ENCODE data around the gene NBR1. TPM values are rescaled to one million over a fixed set of nuclear protein-coding genes. Genes with fewer than 3 reads are reported as not detected.
"Not testable (repeated sequence)": the region's sequence is repeated elsewhere in the genome, so short reads cannot be mapped to it uniquely, and the experiment has no call there.

The NBR1 gene
- total RNA-seq, 4 donors from 2014 or later: 83.3 to 156 (median 104) TPM

DNA sequence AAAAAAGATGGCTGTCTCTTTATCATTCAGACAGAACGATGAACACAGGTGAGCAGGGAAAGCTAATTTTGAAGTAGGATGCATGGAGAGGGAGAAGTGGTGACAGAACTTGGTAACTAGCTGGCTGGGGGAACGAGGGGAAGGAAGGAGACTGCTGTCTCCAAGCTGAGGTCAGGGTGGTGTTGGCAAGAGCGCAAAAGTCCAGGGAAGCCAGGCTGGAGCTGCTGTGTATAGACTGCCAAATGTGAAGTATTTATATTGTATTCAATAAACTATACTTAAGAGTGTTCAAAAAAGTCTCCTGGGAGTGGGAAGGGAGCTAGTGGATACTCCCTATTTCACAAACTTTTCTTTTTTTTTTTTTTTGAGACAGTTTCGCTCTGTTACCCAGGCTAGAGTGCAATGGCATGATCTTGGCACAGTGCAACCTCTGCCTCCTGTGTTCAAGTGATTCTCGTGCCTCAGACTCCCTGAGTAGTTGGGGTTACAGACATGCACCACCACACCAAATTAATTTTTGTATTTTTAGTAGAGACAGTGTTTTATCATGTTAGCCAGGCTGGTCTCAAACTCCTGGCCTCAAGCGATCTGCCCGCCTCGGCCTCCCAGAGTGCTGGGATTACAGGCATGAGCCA is 48.8 kb downstream of the NBR1 start:
- intact Hi-C loops (cut with DNase I): loop anchor here (5.0 kb wide), 1 partner anchor 112 kb away; no protein-coding TSS in a partner anchor
- TF ChIP-seq POLR2AphosphoS5 (IDR thresholded peaks at IDR 0.05): no peak
- no peak for TF ChIP-seq EP300 (IDR thresholded peaks at IDR 0.05)
- WGBS: 65% methylated on average over 8 of the region's 8 CpGs
- H3K4me1 ChIP-seq: peaks cover 0 to 8% (median 2%) of the 10 kb centered on the region in 4 donors
- H3K27me3 ChIP-seq: no peaks in the 10 kb centered on the region
- H3K36me3 ChIP-seq: peaks cover 0 to 50% (median 38%) of the 10 kb centered on the region in 4 donors
- H3K27ac ChIP-seq (replicated peaks in 1 of 4): no peak overlapping the region
- no peaks in the 10 kb centered on the region for H3K9me3 ChIP-seq
- DNase-seq (ENCODE audit: extremely low spot score): no peak
- H3K4me3 ChIP-seq: no peak overlapping the region

DNA sequence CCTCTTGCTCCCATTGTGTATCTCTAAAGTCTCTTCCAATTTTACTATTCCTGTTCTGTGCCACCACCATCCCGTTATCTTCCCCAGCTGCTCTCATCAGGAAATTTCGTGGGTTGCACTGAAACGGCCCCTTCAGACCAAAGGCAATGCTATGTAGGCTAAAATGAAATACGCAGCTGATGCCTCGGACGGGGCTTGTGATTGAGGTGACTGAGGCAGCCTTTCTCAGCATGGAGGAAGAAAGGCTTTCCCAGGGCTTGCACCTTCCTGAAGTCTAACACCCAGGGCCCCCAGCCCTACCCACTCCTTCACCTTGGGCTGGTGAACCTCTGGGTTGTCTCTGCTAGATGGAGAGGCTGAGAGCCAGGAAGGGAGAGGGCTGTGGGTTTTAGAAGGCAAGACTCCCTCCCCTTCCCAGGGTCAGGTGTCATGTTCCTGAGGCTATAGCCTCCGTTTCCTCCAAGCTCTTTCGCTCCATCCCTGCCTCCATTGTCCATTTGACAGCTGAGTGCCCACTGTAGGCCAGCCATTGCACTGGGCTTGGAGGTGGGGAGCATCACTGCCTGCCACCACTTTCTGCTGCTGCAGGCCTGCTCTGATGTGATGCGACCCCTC is 49.6 kb downstream of the NBR1 start:
- DNase-seq (ENCODE audit: extremely low spot score): no peak
- no peak for TF ChIP-seq POLR2AphosphoS5 (IDR thresholded peaks at IDR 0.05)
- no peak for TF ChIP-seq EP300 (IDR thresholded peaks at IDR 0.05)
- TF ChIP-seq POLR2A (IDR thresholded peaks at IDR 0.05; ENCODE audit: low read depth): no peak
- TF ChIP-seq, protein P1, sequence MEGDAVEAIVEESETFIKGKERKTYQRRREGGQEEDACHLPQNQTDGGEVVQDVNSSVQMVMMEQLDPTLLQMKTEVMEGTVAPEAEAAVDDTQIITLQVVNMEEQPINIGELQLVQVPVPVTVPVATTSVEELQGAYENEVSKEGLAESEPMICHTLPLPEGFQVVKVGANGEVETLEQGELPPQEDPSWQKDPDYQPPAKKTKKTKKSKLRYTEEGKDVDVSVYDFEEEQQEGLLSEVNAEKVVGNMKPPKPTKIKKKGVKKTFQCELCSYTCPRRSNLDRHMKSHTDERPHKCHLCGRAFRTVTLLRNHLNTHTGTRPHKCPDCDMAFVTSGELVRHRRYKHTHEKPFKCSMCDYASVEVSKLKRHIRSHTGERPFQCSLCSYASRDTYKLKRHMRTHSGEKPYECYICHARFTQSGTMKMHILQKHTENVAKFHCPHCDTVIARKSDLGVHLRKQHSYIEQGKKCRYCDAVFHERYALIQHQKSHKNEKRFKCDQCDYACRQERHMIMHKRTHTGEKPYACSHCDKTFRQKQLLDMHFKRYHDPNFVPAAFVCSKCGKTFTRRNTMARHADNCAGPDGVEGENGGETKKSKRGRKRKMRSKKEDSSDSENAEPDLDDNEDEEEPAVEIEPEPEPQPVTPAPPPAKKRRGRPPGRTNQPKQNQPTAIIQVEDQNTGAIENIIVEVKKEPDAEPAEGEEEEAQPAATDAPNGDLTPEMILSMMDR (IDR thresholded peaks at IDR 0.05): no peak
- H3K9me3 ChIP-seq: no peaks in the 10 kb centered on the region
- no peak overlapping the region for H3K4me3 ChIP-seq
- H3K36me3 ChIP-seq: peaks cover 0 to 47% (median 33%) of the 10 kb centered on the region in 4 donors
- H3K4me1 ChIP-seq: peaks cover 0 to 8% (median 2%) of the 10 kb centered on the region in 4 donors
- H3K27ac ChIP-seq (replicated peaks in 1 of 4): no peak overlapping the region
- H3K27me3 ChIP-seq: no peaks in the 10 kb centered on the region
- 90% methylated on average over 9 of the region's 9 CpGs for WGBS
- intact Hi-C loops (cut with DNase I): loop anchor here (5.0 kb wide), 1 partner anchor 112 kb away; no protein-coding TSS in a partner anchor

DNA sequence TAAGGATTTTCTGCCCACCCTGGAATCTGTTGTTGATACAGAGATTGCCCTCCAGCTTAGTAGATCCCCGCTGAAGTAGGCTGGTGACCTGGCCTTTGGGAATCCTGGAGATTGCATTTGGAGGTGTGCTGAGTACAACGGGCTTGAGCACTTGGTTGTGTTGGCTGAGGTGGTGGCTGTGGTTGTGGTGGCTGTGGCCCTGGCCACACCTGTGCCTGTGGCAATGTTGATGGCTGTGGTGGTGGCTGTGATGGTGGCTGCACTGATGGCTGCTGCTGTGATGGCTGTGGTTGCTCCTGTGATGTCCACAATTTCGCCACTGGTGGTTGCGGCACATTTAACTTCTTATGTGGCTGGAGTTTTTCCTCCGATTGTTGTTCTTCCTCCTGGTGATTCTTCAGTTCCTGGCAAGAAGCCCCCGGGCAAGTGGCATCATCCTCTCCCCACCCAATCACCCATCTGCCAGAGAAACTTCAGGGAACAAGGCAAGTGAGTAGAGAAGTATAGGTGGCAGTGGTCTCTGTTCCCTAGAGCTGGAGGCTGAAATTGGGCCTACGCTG is 53.2 kb downstream of the NBR1 start:
- intact Hi-C loops (cut with DNase I): loop anchor here (5.0 kb wide), 1 partner anchor 108 kb away; no protein-coding TSS in a partner anchor

DNA sequence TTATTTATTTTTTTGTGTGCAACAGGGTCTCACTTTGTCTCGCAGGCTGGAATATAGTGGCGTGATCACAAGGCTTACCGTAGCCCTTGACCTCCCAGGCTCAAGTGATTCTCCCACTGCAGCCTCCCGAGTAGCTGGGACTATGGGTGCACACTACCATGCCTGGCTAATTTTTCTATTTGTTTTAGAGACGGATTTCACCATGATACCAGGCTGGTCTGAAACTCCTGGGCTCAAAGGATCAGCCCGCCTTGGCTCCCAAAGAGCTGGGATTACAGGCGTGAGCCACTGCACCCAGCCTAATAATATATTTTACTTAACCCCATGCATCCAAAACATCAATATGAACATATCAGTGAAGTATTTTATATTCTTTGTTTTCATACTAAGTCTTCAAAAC is 55.4 kb downstream of the NBR1 start:
- Histone ChIP-seq H3K36me3 (peaks cover 0 to 21% (median 13%) of the 10 kb centered on the region in 4 donors), H3K27me3 (no peaks in the 10 kb centered on the region), H3K4me3 (no peak overlapping the region), H3K27ac (replicated peaks in 1 of 4) (no peak overlapping the region), H3K4me1 (no peaks in the 10 kb centered on the region), H3K9me3 (no peaks in the 10 kb centered on the region)
- WGBS: 93% methylated on average over 7 of the region's 7 CpGs
- DNase-seq (ENCODE audit: extremely low spot score): no peak
- intact Hi-C loops (cut with DNase I): no loop called here
- TF ChIP-seq EP300 (IDR thresholded peaks at IDR 0.05) (no peak), POLR2AphosphoS5 (IDR thresholded peaks at IDR 0.05) (no peak), POLR2A (IDR thresholded peaks at IDR 0.05; ENCODE audit: low read depth) (no peak)
- TF ChIP-seq, protein P1 (IDR thresholded peaks at IDR 0.05): no peak

More for the DNA sequence above, 53.2 kb downstream of the NBR1 start:
- peaks cover 0 to 26% (median 13%) of the 10 kb centered on the region in 4 donors for H3K36me3 ChIP-seq
- 94% methylated on average over 7 of the region's 7 CpGs for WGBS
- H3K9me3 ChIP-seq: no peaks in the 10 kb centered on the region
- peaks cover 0 to 8% (median 2%) of the 10 kb centered on the region in 4 donors for H3K4me1 ChIP-seq
- peak; percentile 50 for DNase-seq (ENCODE audit: extremely low spot score)
- no peak for TF ChIP-seq POLR2AphosphoS5 (IDR thresholded peaks at IDR 0.05)
- no peak for TF ChIP-seq POLR2A (IDR thresholded peaks at IDR 0.05; ENCODE audit: low read depth)
- H3K27ac ChIP-seq (replicated peaks in 1 of 4): no peak overlapping the region
- no peak overlapping the region for H3K4me3 ChIP-seq
- H3K27me3 ChIP-seq: no peaks in the 10 kb centered on the region

DNA sequence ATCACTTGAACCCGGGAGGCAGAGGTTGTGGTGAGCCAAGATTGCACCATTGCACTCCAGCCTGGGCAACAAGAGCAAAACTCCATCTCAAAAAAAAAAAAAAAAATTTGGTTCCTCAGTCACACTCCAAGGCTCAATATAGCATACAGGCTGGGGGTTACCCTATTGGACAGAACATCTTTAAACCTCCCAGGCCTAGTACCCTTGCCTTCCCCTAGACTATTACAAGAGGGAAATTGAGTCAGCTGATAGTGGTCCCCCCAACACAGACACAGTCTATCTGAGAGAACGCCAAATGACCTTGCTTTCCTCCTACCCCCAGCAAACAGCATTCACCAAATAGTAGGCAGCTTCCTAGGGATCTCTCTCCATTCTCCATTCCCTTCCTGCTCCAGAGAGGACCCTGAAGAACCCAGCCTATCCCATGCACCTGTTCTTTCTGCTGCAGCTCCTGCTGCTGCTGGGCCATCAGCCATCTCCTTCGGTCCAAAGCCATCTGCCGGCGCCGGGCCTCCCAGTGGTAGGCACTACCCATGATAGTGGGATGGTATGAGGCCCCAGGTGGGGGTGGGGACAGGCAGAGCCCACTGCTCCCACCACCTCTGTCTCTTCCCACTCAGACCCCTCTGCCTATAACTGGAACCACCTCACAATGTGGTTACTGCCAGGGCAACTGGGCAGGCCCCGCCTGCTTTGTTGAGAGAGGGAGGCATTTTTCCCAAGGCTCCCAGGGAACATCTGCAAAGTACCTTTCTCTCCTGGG is 57.2 kb downstream of the NBR1 start, which contains the start of gene CCDC200:
TSS of gene CCDC200 (minus strand) at position 604 of the 763 bp plus-strand sequence. CDS start at position 535, 69 bp downstream.
- H3K36me3 ChIP-seq: peaks cover 0 to 21% (median 11%) of the 10 kb centered on the region in 4 donors
- H3K4me1 ChIP-seq; H3K4me3 ChIP-seq; intact Hi-C loops (cut with DNase I); H3K27ac ChIP-seq (replicated peaks in 1 of 4); DNase-seq (ENCODE audit: extremely low spot score); H3K27me3 ChIP-seq; H3K9me3 ChIP-seq: not testable (repeated sequence)
- no CpG with 5 or more reads among the region's 7 CpGs for WGBS

DNA sequence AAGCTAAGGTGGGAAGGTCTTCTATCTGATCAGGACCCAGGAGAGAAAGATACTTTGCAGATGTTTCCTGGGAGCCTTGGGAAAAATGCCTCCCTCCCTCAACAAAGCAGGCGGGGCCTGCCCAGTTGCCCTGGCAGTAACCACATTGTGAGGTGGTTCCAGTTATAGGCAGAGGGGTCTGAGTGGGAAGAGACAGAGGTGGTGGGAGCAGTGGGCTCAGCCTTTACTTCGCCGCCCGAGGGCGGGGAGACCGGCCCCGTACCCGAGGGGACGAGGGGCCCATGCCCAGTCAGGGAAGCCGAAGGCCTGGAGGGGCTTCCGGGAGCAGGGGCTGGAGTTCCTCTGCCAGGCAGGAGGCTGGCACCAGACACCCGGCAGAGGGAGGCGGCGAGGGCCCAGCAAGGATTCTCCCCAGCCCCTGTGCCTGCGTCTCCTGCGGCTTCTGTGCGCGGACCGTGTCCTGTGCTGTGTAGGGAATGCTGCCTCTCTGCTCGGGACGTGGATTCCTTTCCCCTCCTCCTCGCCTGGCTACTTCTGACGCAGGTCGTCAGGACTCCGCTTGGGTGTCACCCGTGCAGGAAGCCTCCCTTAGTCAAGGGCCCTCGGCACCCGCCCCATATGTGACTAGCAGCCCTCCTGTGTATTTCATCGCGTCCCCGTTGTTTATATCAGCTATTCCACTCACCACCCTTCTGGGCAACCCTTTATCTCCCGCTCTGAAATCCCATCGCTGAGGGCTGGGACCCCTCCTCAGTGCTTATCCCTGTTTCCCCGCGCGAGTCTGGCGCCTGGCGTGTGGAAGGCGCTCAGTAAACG is 60.4 kb downstream of the NBR1 start:
- Histone ChIP-seq H3K27ac (replicated peaks in 1 of 4) (peak overlapping the region; percentile 24 to 76 (median 70)), H3K4me3 (peak overlapping the region; percentile 25 to 30 (median 26))
- DNase-seq (ENCODE audit: extremely low spot score); H3K9me3 ChIP-seq; H3K4me1 ChIP-seq; H3K27me3 ChIP-seq; intact Hi-C loops (cut with DNase I); H3K36me3 ChIP-seq: not testable (repeated sequence)
- 77% methylated on average over 11 of the region's 40 CpGs for WGBS

DNA sequence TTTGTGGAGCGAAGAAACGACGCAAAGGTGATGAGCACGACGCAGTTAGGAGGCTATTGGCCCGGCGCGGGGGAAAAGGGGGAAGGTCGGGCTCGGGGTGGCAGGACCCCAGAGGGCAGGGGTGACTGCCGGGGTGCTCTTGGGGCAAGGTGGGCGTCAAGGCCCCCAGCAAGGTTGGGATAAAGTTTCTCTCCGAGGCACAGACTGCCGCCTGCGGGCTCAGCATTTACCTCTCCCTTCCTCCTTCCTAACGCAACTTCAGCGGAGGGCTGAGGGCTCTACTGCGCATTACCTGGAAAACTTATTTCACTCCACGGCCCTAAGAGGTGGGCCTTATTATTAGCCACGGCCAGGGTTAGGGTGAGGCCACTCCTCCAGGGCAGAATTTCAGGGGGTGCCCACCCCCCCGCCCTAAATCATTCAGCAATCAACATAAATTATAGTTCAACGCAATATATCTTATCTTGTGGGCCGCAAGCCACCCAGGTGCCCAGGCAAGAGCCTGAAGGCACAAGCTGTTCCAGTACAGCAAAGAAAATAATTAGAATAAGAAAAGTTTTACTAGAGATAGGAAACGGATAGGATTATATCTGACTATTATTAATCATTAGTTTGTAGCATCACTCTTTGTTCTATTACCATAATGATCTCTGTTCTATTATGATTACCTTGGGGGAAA is 61.1 kb downstream of the NBR1 start:
- peak; percentile 45 for DNase-seq (ENCODE audit: extremely low spot score)
- H3K36me3 ChIP-seq; H3K4me1 ChIP-seq; intact Hi-C loops (cut with DNase I); H3K27me3 ChIP-seq; H3K9me3 ChIP-seq: not testable (repeated sequence)
- Histone ChIP-seq H3K4me3 (peak overlapping the region; percentile 25 to 30 (median 26)), H3K27ac (replicated peaks in 1 of 4) (peak overlapping the region; percentile 24 to 71 (median 60))
- 77% methylated on average over 20 of the region's 24 CpGs for WGBS

DNA sequence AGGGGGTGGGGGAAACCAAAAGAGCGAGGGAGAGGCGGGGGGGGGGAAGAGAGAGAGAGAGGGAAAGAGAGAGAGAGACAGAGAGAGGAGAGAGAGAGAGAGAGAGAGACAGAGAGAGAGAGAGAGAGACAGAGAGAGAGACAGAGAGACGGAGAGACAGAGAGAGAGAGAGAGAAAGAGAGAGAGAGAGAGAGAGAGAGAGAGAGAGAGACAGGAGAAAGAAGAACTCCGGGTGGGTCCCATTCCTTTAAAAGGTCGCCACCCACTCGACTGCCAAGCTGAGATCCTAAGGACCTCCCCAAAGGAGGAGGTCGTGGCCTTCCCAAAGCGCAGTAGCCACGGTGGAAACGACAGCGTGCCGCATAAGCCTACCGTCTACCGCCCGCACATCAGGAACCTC is 62.2 kb downstream of the NBR1 start:
- intact Hi-C loops (cut with DNase I); H3K27me3 ChIP-seq; DNase-seq (ENCODE audit: extremely low spot score); H3K4me1 ChIP-seq; H3K4me3 ChIP-seq; H3K27ac ChIP-seq (replicated peaks in 1 of 4); H3K9me3 ChIP-seq; H3K36me3 ChIP-seq: not testable (repeated sequence)
- no CpG with 5 or more reads among the region's 15 CpGs for WGBS

All from esophagus muscularis mucosa (tissue), 4 donors.